HG02610 (cell line): ENCODE results near the gene TMEFF2.

Experiments used
- ATAC-seq: cut with Tn5 transposase; IDR thresholded peaks from one replicate; pipeline ENCODE4 v1.9.1; 2021; ENCODE audit warnings: mild to moderate bottlenecking, moderate library complexity; ENCODE audit not compliant: unreplicated experiment

TMEFF2 gene

GRCh38 chr2:192194866-192195547 is at the start of gene TMEFF2:
Gene TMEFF2, minus strand, starts transcription at chr2:192194933. Its CDS starts 409 bp downstream, at chr2:192194524.
- peak; percentile 69 for ATAC-seq

DNA sequence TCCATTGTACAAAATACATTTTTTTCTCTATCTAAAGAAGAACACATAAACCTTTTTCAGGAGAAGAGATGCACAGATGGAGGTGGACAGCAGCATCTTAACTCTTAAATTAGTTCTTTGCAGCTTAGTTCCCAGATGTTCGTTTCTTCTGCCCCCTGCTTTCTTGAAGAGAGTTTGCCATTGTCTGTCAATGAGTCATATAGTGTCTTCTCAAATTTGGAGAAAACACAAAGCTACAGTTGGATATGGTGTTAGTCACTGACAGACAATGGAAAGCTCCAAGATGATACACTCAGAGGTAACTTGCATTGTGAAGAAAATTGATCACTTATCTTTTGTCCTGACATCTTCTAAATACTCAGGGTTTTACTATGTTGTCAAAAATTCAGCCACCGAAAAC is 48.8 kb upstream of the TMEFF2 start:
- no peak for ATAC-seq

- no peak for ATAC-seq
Observed at GRCh38 chr2:192236136-192236535, 41.4 kb upstream of the TMEFF2 start.

- no peak for ATAC-seq
Observed at GRCh38 chr2:192230889-192231453, 36.2 kb upstream of the TMEFF2 start.

DNA sequence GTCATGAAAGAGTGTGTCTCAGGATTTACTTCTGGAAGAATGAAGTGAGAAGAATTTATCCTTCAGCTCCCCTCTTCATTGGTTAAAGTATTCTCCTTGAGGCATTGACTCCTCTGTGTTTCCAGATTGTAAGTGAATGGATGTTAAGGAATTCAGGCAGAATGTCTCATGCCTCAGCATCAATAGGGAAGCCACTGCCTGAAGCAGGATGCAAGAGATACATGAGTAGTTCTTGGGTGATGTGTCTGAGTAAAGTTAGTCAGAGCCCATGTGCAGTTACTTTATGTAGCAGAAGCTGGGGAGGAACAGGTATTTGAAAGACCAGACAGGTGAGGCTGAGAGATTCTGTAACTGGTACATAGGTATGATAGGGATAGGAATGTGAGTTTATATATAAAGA is 34.0 kb upstream of the TMEFF2 start:
- ATAC-seq: no peak

DNA sequence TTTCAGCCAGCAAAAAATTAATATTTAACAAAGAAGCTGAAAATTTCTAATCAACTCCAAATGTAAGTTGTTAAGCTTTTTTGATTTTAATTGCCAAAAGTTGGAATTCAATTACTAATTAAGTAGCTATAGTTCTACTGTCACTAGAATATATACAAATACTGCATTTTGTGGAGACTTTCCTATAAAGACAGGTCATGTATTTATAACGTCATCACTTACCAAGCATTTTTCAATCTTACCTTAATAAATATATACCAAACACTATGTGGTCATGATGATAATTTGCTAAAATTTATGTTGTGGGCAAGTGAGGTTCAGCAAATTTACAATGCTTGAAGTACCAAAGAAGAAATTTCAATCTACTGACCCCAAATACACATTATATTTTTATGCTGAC is 24.2 kb upstream of the TMEFF2 start:
- no peak for ATAC-seq

- ATAC-seq: no peak
Observed at GRCh38 chr2:192218377-192218776, 23.6 kb upstream of the TMEFF2 start.

DNA sequence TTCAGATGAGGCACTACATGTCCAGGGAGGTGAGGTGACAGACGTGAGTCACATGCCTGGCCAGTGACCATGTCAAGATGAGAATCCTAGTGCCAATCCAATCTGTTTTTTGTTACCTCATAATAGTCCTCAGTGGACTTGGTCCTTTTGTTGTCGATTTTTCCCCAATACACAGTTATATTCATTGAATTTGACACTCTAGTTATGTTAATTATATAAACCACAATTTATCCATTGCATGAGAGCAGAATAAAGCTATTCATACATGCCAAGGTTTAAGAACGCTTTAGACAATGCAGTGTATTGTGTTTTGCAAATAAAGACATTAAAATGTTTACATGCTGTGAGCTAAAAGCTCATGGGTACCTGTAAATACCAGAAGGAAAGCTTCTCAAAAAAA is 21.6 kb upstream of the TMEFF2 start:
- ATAC-seq: no peak

DNA sequence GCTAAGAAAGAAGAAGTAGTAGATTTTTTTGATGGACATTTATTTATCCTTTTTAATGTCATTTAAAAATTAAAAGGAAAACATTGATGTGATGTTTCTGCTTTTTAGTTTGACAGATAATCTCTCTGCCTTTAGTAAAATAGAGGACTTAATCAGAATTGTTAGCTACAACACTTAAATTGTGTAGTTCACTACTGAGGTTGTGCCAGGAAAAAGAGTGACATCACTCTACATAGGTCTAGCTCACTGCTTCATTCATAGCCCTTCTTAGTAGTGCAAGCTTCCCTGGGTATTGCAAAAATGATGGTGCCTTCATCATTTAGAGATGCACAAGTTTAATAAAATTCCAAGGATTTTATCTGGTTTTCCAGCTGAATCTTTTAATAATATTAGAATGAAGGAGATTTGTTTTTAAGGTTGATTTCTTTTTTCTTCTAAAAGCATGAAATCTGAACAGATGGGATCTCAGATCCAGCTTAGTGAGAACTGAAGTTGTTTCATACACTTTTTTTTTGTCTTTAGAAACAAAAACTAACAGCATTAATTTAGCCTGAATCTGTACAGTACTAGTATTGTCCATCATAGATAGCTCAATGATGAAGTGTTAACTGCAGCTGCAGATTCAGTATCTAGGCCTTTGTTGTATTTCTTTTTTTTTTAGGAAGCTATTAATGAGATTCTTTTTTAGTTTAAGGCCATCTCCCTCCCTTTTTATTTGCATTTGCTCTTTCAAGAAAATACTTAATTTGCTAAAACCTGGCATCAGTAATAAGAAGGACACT is 20.6 kb upstream of the TMEFF2 start:
- ATAC-seq: no peak

DNA sequence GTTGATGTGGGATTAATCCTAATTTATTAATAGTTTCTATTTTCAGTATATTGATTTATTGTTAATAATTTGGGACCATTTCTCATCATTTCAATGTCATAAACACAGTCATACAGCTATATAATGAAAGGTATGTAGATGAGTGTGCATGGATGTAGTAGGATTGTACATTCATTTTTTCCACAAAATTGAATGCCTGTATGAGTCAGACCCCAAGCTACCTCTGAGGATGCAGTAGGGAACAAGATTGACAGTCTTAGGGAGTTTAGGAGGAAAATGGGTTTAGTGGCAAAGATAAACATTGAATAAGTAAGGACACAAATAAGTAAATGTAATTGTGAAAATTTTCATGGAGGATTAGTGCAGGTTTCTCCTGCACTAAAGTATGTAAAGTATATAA is 14.1 kb upstream of the TMEFF2 start:
- ATAC-seq: no peak

- no peak for ATAC-seq
Observed at GRCh38 chr2:192206399-192206798, 11.7 kb upstream of the TMEFF2 start.

GRCh38 chr2:192203876-192204275 is 9.1 kb upstream of the TMEFF2 start:
- no peak for ATAC-seq

- no peak for ATAC-seq
Observed at GRCh38 chr2:192202373-192202772, 7.6 kb upstream of the TMEFF2 start.

DNA sequence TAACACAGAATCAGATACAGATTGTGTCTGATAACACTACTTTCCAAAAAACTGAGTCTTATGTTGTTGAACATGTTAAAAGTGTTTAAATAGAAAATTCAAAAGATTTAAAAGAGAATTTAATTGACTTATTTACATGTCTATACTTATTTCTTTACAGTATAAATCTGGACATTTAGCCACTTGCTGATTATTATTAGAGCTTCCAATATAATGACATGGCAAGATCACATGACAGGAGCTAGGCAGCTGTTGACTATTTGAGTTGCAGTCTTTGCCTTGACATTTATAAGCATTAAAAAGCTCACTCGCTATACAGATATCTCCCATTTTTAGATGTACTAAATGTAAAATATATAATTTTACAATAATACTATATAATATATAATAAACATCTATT is 6.4 kb upstream of the TMEFF2 start:
- ATAC-seq: no peak

DNA sequence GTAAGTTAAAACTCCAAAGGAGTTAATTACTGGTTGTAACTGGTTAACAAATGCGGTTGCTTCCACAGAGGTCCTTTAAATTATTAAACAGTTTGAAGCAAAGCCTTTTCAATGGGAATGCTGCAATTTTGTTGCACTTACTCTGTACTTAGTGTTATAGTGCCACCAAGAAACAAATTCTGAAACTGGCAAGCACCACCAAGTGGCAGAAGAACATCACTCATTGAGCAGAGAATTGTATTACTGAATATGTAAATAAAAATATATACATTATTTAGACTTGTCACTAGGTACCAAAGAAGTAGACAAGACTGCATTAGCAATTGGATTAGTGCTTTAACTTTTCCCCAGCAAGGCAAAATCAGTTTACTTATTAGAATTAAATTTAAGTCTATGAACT is 2.6 kb upstream of the TMEFF2 start:
- no peak for ATAC-seq

DNA sequence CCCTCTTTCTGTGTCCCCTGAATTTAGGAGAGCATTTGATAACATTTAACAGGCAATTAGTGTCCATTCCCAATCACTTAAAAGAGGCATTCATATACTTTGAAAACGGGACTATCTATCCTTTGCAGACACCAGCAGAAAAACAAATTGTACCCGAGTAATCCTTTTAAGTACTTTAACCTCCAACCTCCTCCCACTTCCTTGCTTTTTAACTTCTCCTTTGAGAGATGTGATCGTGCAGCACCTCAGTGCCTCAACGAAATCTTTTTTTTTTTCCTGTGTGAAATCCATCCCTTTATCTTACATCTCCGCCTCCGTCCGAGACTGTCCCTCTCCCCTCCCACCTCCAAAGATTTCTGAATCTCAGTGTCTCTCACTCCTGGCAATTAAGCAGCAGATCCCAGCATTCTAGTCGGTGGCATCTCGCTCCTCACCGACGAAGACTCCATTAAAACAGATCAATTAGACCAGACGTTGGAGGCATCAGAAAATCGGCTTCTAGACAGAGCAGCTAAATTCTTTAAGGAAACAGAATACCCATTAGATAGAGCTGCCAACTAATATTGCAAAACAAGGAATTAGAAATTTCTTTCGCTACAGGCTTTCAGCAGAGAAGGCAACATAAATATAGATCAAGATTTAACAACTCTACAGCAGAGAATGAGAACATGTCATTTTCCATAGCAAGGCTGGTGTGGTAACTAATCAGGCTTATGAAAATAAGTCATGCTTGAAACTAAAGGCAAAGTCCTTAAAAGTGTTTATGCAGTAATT is 1.9 kb upstream of the TMEFF2 start:
- no peak for ATAC-seq

- peak; percentile 6 for ATAC-seq
Observed at GRCh38 chr2:192195548-192196418, 1.1 kb upstream of the TMEFF2 start.

GRCh38 chr2:192194265-192194865 is 368 bp downstream of the TMEFF2 start:
- peak; percentile 18 for ATAC-seq

DNA sequence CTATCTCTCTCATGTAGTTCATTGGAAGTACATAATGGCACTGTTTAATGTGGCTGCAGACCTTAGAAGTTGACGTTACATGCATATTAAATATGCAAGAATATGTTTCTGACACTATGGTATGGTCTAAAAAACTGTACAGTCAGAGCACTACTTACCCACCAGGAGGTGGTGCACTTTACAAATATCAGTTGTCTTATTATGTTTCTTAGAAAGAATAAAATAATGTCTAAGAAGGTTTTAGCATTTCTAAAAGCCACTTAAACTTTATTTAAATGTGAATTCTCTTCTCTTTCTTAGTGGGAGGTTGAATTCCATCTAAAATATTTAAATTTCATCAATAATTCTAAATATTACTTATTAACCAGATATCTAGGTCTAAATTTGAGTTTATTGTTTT is 4.3 kb downstream of the TMEFF2 start:
- no peak for ATAC-seq

GRCh38 chr2:192186806-192187205 is 7.9 kb downstream of the TMEFF2 start:
- ATAC-seq: no peak
